Small intestine (tissue), 7 donors: ENCODE data around the gene CNNM1. TPM values are rescaled to one million over a fixed set of nuclear protein-coding genes. Genes with fewer than 3 reads are reported as not detected.

Source experiments
- DNase-seq, 2 donors: peaks; one replicate each; pipeline versions ENCODE4 v3.0.0 to v3.0.0-alpha.2; 2013
- FAIRE-seq: peaks from 2 replicates; lab custom pipeline; 2012; peaks lifted over from hg19 to GRCh38; lab: Jason Lieb, UNC
- H3K27ac ChIP-seq, 3 donors: one replicate each; pipeline ENCODE4 v1.5.1; 2013; ENCODE audit warnings: low read length in 2 of 3, mild to moderate bottlenecking in 2 of 3, control low read depth in 1 of 3, inconsistent platforms in 1 of 3, low read depth in 1 of 3, moderate library complexity in 1 of 3
- H3K27me3 ChIP-seq, 3 donors: one replicate each; pipeline ENCODE4 v1.6.1; 2013; ENCODE audit warnings: low read length in 3 of 3, inconsistent platforms in 1 of 3; ENCODE audit not compliant: control insufficient read depth in 3 of 3, insufficient read depth in 3 of 3
- H3K36me3 ChIP-seq, 3 donors: one replicate each; pipeline ENCODE4 v1.6.1; 2013; ENCODE audit warnings: low read length in 3 of 3, inconsistent platforms in 1 of 3, low read depth in 1 of 3, mild to moderate bottlenecking in 1 of 3, moderate library complexity in 1 of 3; ENCODE audit not compliant: control insufficient read depth in 3 of 3, insufficient read depth in 2 of 3
- H3K4me1 ChIP-seq, 3 donors: one replicate each; pipeline ENCODE4 v1.6.1; 2013; ENCODE audit warnings: low read length in 2 of 3, inconsistent platforms in 1 of 3, low read depth in 1 of 3, mild to moderate bottlenecking in 1 of 3, moderate library complexity in 1 of 3; ENCODE audit not compliant: control insufficient read depth in 3 of 3, insufficient read depth in 2 of 3
- H3K4me3 ChIP-seq, 3 donors: one replicate each; pipeline ENCODE4 v1.5.1; 2013; ENCODE audit warnings: low read length in 3 of 3, control low read depth in 1 of 3, inconsistent platforms in 1 of 3, low read depth in 1 of 3, mild to moderate bottlenecking in 1 of 3, moderate library complexity in 1 of 3
- H3K9me3 ChIP-seq, 2 donors: one replicate each; pipeline ENCODE4 v1.6.1; 2013; ENCODE audit warnings: low read depth in 1 of 2, low read length in 1 of 2; ENCODE audit not compliant: control insufficient read depth in 2 of 2, insufficient read depth in 1 of 2
- WGBS, 3 donors: extraction: QIAGEN DNeasy Blood & Tissue Kit; methylation state at CpG; one replicate each; pipeline ENCODE4 v1.1.7; 2013; 5-methylcytosine and 5-hydroxymethylcytosine counted together
- polyA plus RNA-seq, 4 donors: library from polyadenylated mRNA; stranded (reverse) in 3 of 4; unstranded in 1 of 4; fragments of 200-250 nt in 3 of 4; fragments of 120-200 nt in 1 of 4; gene quantifications; one replicate each; pipeline versions ENCODE4 v1.2.1 to v1.2.3, GENCODE V29; 2013
- donor health status: healthy with polysubstance abuse.
- donor health status: control.
- donor health status: control.
- donor health status: Bipolar disorder and iron deficiency.
- donor health status: healthy.

Gene CNNM1
- polyA plus RNA-seq, 4 donors = 0.63 to 0.64 TPM; not detected in 2

DNA sequence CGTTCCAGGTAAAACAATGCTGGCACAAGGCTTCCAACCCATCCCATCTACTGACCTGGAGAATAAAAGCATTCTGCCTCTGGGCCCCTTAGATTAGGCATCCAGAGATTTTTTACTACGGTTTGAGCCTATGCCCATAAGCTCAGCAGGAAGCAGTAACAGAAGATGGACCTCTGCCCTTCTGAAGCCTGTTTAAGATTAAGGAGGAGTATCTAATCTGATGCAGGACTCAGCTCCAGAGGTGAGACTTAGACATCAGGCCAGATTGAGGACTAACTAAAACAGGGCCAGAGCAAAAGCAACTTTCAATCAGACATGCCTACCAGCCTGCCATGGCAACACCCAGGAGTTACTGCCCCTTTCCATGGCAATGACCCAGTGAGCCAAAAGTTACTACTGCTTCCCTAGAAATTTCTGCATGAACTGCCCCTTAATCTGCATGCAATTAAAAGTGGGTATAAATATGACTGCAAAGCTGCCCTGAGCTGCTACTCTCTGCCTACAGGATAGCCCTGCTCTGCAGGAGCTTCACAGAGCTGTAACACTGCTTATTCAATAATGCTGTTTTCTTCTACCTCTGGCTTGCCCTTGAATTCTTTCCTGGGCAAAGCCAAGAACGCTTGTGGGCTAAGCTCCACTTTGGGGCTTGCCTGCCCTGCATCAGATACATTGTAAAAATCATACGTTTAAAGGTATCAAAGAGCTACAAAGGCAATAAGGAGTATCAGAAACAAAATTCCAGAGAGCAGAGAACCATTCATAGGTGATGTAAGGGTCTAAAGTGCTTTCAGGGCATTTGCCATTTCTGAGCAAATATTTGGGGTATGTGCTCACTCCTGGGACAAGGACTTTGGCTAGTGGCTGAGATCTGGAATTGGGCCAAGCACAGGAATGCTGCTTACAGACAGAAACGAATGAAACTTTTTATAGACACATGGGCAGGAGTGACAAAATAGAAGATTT, 25.0 kb upstream of the CNNM1 start:
- Histone ChIP-seq H3K9me3 (no peaks in the 10 kb centered on the region), H3K36me3 (no peaks in the 10 kb centered on the region), H3K27ac (no peak overlapping the region), H3K4me1 (no peaks in the 10 kb centered on the region), H3K27me3 (peaks cover 0 to 2% (median 0%) of the 10 kb centered on the region in 3 donors), H3K4me3 (no peak overlapping the region)
- WGBS, 3 donors = 13 to 39% (median 15%) methylated on average over 5 of the region's 5 CpGs
- FAIRE-seq (no peak), DNase-seq (peak in 1 of 2 donors; percentile 5)

DNA sequence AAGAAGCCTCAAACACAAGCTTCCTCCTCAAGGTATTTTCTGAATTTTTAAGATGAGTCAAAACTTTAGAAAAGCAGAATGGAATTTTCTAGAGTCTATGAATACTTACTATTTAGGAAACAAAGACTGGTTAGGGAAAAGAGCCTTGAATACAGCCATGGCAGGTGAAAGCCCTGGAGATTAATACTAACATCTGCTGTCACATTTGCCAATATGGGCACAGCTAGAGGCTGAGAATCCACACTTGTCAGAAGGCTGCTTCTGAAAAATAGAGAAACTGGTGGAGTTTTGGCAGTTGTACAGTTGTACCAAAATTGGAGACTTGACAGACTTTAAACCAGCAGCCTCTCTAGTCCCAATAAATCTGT, 24.3 kb upstream of the CNNM1 start:
- Histone ChIP-seq H3K4me3 (no peak overlapping the region), H3K4me1 (no peaks in the 10 kb centered on the region), H3K27me3 (peaks cover 0 to 2% (median 0%) of the 10 kb centered on the region in 3 donors), H3K36me3 (no peaks in the 10 kb centered on the region), H3K27ac (no peak overlapping the region), H3K9me3 (peaks cover 0 to 1% of the 10 kb centered on the region in 2 donors)
- no peak for FAIRE-seq
- no peak for DNase-seq

DNA sequence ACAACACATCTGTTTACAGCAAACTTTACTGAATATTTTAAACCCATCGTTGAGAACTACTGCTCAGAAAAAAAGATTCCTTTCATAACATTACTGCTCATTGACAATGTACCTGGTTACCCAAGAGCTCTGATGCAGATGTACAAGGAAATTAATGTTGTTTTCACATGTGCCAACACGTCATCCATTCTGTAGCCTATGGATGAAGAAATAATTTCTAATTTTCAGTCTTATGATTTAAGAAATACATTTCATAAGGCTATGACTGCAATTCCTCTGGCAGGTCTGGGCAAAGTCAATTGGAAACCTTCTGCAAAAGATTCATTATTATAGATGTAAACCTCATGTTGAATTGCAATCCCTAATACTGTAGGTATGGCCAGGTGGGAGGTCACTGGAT, 16.7 kb upstream of the CNNM1 start:
- Histone ChIP-seq H3K36me3 (no peaks in the 10 kb centered on the region), H3K27me3 (peaks cover 0 to 3% (median 0%) of the 10 kb centered on the region in 3 donors), H3K27ac (no peak overlapping the region), H3K4me1 (no peaks in the 10 kb centered on the region), H3K9me3 (peaks cover 0 to 2% of the 10 kb centered on the region in 2 donors), H3K4me3 (no peak overlapping the region)
- DNase-seq (no peak), FAIRE-seq (no peak)
- 80 to 89% (median 83%) methylated on average over 2 of the region's 2 CpGs for WGBS, 3 donors

DNA sequence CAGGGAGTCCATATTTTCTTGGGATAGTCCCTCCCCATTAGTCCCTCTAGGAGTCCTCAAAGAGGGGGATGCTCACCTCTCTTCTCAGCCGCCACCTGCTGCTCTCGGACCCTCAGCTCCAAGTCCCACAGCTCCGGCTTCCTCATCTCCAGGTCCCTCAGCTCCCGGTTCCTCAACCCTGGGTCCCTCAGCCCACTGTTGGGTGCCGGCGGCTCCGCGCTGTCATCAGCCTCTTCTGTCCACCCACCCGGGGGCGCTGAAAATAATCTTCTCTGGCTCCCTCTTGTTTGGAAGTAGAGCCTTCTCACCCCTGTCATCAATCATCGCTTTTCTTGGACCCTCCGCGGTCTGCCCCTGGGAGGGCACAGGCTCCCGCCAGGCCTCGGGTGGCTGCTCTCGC, 13.3 kb upstream of the CNNM1 start:
- WGBS, 3 donors = 94 to 95% (median 94%) methylated on average over 16 of the region's 16 CpGs
- Histone ChIP-seq H3K27ac (no peak overlapping the region), H3K4me3 (no peak overlapping the region), H3K4me1 (no peaks in the 10 kb centered on the region), H3K27me3 (peaks cover 0 to 3% (median 0%) of the 10 kb centered on the region in 3 donors), H3K9me3 (no peaks in the 10 kb centered on the region), H3K36me3 (no peaks in the 10 kb centered on the region)
- FAIRE-seq (no peak), DNase-seq (no peak)

DNA sequence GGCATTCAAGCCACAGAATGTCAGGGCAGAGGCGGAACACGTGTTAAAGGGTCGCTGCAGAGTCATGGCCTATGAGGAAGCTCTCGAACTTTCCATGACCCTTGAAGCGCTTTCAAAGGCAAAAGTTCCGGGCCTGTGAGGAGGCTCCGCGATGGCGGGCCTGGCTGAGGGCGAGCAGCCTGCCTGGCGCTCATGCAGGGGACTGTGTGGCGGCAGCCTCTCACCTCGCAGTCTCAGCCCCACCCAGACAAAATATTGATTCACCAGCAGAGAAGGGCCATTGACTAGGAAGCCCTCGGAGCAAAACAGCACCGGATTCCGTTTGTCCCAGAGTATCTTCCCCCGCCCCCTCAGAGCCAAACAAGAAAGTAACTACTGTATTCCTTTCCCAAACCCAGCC, 12.8 kb upstream of the CNNM1 start:
- DNase-seq (no peak), FAIRE-seq (no peak)
- Histone ChIP-seq H3K36me3 (no peaks in the 10 kb centered on the region), H3K4me3 (no peak overlapping the region), H3K4me1 (no peaks in the 10 kb centered on the region), H3K27me3 (peaks cover 0 to 3% (median 0%) of the 10 kb centered on the region in 3 donors), H3K27ac (no peak overlapping the region), H3K9me3 (no peaks in the 10 kb centered on the region)
- 86 to 90% (median 90%) methylated on average over 17 of the region's 17 CpGs for WGBS, 3 donors

DNA sequence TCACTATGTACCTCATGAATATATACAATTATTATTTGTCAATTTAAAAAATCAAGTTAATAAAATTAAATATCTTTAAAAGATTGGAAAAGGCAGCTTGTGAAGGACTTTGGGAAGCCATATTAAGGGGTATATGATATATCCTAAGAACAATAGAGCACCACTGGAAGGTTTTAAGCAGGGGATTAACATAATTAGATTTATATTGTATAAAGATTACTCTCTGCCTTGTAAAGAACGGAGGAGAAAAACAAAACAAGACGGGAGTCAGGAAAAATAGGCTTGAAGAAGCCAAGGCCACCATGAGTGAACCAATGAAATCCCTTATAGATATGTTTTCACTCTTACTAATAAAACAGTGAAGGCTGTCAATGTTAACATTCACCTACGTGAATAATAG, 11.1 kb upstream of the CNNM1 start:
- H3K27me3 ChIP-seq = peaks cover 0 to 5% (median 2%) of the 10 kb centered on the region in 3 donors
- no peak overlapping the region for H3K4me3 ChIP-seq
- FAIRE-seq (no peak), DNase-seq (no peak)
- 71 to 87% (median 75%) methylated on average over 3 of the region's 3 CpGs for WGBS, 3 donors
- no peaks in the 10 kb centered on the region for H3K4me1 ChIP-seq
- no peak overlapping the region for H3K27ac ChIP-seq
- H3K36me3 ChIP-seq = no peaks in the 10 kb centered on the region
- no peaks in the 10 kb centered on the region for H3K9me3 ChIP-seq

DNA sequence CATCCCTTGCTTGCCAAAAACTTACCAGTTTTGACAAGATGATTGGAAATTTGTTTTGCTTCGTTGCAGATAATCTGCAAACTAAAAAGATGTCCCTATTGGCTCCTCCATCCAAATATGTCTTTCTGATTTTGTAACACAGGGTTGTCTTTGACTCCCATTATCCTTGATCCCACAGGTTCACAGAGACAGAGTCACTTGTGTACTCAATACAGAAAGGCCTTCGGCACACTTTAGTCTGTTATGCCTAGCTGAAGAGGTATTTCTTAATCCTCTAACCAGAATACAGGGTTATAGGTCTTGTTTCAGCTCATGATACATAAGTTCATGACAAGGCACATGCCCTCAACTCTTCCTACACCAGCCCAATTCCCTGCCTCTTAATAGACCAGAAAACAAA, 10.7 kb upstream of the CNNM1 start:
- Histone ChIP-seq H3K27ac (no peak overlapping the region), H3K27me3 (peaks cover 0 to 5% (median 2%) of the 10 kb centered on the region in 3 donors), H3K4me3 (no peak overlapping the region), H3K4me1 (no peaks in the 10 kb centered on the region), H3K9me3 (no peaks in the 10 kb centered on the region), H3K36me3 (no peaks in the 10 kb centered on the region)
- 67 to 84% (median 70%) methylated on average over 2 of the region's 2 CpGs for WGBS, 3 donors
- FAIRE-seq (no peak), DNase-seq (no peak)

DNA sequence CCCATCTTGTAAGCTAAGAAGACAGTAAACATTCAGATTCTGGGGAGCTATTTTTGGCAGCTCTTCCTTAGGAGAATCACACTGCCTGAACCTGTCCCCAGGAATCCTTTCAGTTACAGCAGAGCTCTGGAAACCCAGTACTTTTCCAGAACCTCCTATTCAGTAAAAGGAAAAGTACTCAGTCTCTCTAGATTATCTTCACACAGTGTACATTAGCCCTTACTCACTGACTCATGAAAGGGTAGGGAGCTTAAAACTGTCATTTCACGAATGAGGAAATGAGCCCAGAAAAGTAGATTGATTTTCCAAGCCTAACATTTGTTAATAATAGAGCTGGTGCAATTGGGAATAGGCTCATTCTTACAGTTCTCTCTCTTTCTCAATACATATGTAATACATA, 3.9 kb upstream of the CNNM1 start:
- FAIRE-seq = no peak
- H3K27me3 ChIP-seq = peaks cover 9 to 14% (median 13%) of the 10 kb centered on the region in 3 donors
- 10 to 23% (median 19%) methylated on average over 1 of the region's 1 CpG for WGBS, 3 donors
- no peak overlapping the region for H3K4me3 ChIP-seq
- H3K27ac ChIP-seq = no peak overlapping the region
- no peaks in the 10 kb centered on the region for H3K36me3 ChIP-seq
- no peak for DNase-seq
- peaks cover 0 to 2% (median 1%) of the 10 kb centered on the region in 3 donors for H3K4me1 ChIP-seq
- no peaks in the 10 kb centered on the region for H3K9me3 ChIP-seq
